Stomach (tissue), 4 donors: Measurements from ENCODE around the gene MZT2B.

Experiments
- CTCF ChIP-seq, 7 experiments: fragments of 450-650 bp in 4 of 7; fragments of 200-600 bp in 3 of 7; sonication (generic) in 3 of 7; IDR thresholded peaks; one replicate each; pipeline ENCODE4 v1.5.1; 2016 to 2019; ENCODE audit warnings: antibody characterized with exemption in 7 of 7, control low read depth in 2 of 7, mild to moderate bottlenecking in 1 of 7
- POLR2A ChIP-seq, 4 donors: fragments of 450-650 bp; IDR thresholded peaks; one replicate each; pipeline ENCODE4 v1.6.1; 2016; ENCODE audit warnings: antibody characterized with exemption in 4 of 4, control low read depth in 2 of 4, mild to moderate bottlenecking in 1 of 4, moderate library complexity in 1 of 4

GRCh38 chr2:130185896-130186295, 3.8 kb downstream of the MZT2B start:
- TF ChIP-seq POLR2A (IDR thresholded peaks at IDR 0.05) (no peak), CTCF (IDR thresholded peaks at IDR 0.05) (no peak)
